ENCODE data around the gene DHX36.

Gene DHX36, protein sequence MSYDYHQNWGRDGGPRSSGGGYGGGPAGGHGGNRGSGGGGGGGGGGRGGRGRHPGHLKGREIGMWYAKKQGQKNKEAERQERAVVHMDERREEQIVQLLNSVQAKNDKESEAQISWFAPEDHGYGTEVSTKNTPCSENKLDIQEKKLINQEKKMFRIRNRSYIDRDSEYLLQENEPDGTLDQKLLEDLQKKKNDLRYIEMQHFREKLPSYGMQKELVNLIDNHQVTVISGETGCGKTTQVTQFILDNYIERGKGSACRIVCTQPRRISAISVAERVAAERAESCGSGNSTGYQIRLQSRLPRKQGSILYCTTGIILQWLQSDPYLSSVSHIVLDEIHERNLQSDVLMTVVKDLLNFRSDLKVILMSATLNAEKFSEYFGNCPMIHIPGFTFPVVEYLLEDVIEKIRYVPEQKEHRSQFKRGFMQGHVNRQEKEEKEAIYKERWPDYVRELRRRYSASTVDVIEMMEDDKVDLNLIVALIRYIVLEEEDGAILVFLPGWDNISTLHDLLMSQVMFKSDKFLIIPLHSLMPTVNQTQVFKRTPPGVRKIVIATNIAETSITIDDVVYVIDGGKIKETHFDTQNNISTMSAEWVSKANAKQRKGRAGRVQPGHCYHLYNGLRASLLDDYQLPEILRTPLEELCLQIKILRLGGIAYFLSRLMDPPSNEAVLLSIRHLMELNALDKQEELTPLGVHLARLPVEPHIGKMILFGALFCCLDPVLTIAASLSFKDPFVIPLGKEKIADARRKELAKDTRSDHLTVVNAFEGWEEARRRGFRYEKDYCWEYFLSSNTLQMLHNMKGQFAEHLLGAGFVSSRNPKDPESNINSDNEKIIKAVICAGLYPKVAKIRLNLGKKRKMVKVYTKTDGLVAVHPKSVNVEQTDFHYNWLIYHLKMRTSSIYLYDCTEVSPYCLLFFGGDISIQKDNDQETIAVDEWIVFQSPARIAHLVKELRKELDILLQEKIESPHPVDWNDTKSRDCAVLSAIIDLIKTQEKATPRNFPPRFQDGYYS

GRCh38 chr3:154323891-154324738 lies at the start of gene DHX36:
DHX36 (minus strand) TSS chr3:154324487; CDS start chr3:154324416, 71 bp downstream.
- DNase-seq: peak; percentile 91 to 93

DNA sequence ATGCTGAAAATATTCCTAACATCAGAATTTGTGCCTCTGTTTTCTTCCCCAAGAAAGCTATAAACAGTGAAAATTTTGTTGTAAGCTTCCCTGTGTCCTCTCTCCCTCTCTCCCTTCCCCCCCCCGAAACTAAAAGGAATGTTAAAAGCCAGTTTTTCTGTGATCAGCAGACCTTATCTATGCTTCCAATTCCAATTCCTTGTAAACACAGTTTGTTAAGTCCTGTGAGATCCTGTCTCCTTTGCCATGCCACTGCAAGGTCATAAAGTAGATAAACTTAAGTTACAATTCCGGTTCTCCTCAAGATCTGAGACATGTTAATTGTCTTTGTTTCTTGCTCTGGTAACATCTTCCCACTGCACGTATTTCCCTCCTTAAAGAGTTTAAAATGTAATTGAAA lies 42.9 kb upstream of the DHX36 start:
- DNase-seq: no peak

- DNase-seq: no peak
These were observed 40.6 kb upstream of the DHX36 start for GRCh38 chr3:154364849-154365248.

- DNase-seq: no peak
These were observed 36.8 kb upstream of the DHX36 start for GRCh38 chr3:154361099-154361498.

GRCh38 chr3:154356009-154356408 lies 31.7 kb upstream of the DHX36 start:
- DNase-seq: no peak

DNA sequence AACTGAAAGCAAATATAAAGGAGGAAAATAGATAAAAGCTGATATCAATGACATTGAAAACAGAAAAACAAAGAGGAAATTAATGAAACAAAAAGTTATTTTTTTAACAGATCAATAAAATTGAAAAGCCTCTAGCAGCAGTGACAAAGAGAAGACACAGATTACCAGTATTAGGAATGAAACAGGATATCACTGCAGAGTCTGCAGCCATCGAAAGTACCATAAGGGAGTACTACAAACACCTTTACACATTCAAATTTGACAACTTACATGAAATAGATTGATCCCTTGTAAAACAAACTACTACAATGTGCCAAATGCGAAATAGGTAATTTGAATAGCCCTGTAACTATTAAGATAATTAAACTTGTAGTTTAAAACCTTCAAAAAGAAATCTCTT lies 24.9 kb upstream of the DHX36 start:
- DNase-seq: no peak

DNA sequence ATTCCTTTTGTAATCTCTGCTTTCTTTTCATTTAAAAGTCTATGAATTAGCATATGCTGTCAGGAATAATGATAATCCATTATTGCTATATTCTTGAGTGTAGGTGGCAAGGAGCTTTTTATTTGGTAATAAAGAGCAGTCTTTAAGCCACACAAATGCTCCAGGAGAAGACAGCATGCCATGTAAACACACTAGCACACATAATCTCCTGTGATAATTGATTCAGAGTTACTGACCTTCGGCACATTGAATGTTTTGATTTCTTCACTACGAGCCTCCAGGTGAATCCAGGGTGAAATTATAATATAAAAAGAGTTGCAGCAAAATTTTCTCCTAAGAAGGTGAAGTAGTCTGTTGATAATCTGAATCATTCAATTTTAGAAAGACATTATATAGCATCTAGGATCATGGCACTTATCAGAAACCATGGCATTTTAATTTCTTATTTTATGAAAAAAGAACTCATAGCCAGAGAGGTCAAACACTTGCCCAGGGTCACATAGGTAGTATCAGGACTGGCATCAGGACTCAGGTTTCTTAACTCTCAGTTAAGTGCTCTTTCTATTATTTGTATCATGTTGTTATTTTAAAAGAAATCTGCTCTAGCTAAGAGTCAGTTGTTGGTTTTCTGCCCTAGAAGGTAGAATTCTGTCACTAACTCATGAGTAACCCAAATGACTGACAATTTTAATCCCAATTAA lies 21.3 kb upstream of the DHX36 start:
- DNase-seq: no peak

- no peak for DNase-seq
These were observed 14.3 kb upstream of the DHX36 start for GRCh38 chr3:154338570-154338969.

DNA sequence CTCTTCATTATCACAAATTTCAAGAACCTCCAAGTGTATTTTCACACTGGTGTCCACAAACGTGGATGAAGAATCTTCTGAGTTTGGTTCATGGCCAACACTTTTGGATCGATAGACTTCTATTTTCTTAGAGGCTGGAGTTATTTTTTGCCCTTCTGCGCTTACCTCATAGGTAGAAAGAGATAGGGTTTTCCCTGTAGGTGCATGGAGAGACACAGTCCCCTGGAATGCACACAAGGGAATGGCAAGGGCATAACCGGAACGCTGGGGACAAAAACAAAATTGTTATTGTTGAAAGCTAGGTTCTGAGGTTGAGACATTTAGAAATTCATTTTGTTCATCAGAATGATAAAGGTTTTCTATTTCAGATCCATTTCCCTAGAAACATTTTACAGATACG lies 13.7 kb upstream of the DHX36 start:
- DNase-seq: no peak

DNA sequence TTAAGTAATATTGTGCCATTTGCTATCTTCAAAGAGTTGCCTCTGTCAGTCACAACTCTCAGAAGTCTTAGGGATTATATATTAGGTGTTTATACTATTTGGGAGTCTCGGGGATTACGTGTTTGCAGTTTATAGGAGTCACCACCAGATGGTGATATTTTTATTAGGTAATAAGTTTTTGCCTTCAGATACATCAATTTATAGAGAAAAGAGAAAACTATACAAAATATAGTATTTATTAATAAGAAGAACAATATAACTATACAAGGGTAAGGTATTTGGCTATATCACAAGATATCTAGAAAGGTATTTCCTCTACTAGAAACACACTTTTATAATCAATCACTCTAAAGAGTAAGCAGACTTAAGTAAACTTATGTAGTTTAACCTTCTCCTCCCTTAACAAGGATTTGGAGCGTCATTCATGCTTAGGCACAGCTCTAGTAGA lies 10.7 kb upstream of the DHX36 start:
- peak in 1 of 2 donors; percentile 41 for DNase-seq

- no peak for DNase-seq
These were observed 3.6 kb upstream of the DHX36 start for GRCh38 chr3:154327871-154328270.

DNA sequence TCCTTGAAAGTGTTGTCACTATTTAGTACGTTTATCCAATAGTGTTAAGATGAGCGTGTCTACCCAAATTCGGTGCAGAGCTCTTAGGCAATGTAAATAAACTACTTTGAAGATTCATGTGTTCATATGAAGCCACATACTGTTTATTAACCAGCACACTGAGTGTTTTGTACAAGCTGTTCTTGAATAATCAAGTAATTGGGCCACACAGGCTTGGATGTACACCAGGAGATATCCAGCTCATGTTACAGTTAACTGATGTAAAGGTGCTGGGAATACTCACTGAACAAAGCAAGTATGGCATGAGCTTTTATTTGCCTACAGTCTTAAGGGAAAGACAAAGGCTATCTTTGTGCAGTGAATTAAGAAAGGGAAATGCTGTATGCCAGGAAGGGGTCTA lies 632 bp upstream of the DHX36 start:
- no peak for DNase-seq

DNA sequence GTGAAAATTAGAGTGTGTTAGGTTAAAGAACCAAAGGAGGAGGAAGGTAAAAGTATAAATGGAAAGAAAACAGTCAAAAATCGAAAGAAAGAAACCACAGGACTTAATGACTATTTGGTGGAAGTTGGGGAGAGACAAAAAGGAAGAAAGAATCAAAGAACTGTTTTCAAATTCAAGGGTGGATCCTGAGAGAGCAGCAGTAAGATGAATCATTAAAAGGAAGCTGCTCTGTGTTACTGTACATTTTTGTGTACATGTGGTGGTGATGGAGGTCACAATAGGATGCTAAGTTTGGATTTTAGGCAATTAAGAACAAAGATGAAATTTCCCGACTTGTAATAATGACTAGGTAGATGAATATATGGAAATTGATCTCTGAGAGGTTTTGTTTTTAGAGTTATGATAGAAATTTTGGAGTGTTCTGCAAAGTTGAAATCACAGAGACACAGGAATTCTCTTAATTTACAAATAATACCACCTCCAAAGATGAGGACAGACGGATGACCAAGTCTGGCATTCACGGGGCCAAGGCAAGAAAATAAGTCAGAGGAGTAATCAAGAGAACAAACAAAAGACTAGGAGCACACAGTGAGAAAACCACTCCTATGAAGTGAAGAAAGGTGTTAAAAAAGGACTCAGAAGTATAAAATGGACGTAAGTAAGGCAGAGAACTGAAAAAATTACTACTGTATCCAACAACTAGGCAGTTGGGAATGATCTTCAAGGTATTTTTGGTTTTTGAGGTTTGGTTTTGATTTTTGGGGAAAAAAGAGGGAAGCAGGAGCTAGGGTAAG lies 7.1 kb downstream of the DHX36 start:
- DNase-seq: no peak

GRCh38 chr3:154314152-154314551 lies 10.1 kb downstream of the DHX36 start:
- no peak for DNase-seq

DNA sequence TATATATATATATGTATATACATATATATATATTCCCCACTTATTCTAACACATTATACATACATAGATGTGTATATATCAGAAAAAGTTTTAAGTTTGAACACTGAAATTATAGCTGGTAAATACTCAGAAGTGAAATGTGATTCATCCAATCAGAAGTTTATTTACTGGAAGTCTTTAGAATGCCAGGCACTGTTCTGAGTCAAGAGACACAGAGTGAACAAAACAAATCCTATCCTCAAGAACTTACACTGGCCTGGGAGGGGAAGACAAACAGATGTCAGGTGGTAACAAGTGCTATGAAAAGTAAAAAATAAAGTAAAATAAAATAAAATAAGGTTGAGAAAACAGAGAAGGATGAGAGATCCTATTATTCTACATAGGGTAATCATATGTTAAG lies 13.4 kb downstream of the DHX36 start:
- no peak for DNase-seq

DNA sequence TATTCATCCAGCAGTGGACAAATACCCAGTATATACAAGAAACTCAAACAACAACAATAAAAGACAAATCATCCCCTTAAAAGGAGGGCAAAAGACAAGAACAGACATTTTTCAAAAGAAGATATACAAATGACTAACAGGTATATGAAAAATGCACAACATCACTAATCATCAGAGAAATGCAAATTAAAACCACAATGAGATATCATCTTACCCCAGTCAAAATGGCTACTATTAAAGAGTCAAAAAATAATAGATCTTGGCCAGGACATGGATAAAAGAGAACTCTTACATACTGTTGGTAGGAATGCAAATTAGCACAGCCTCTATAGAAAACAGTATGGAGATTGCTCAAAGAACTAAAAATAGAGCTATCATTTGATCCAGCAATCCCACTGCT lies 16.9 kb downstream of the DHX36 start:
- DNase-seq: no peak

DNA sequence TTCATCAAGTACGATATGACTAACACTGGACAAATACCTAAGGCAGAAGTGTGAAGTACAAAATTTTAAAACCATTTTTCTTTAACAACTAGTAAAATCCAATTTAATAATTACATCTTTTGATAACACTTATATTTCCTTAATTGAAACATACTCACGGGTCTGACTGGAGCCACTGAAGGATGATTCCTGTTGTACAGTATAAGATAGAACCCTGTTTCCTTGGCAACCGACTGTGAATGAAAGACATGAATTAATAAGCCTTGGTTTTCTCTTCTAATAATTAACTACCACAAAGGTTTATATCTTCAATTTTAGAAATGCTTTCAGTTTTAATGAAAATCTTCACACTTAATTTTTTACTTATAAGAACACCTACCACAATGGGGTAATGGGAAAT lies 19.4 kb downstream of the DHX36 start:
- DNase-seq: no peak

- no peak for DNase-seq
These were observed 20.0 kb downstream of the DHX36 start for GRCh38 chr3:154304116-154304786.

- no peak for DNase-seq
These were observed 22.7 kb downstream of the DHX36 start for GRCh38 chr3:154301561-154301960.

DNA sequence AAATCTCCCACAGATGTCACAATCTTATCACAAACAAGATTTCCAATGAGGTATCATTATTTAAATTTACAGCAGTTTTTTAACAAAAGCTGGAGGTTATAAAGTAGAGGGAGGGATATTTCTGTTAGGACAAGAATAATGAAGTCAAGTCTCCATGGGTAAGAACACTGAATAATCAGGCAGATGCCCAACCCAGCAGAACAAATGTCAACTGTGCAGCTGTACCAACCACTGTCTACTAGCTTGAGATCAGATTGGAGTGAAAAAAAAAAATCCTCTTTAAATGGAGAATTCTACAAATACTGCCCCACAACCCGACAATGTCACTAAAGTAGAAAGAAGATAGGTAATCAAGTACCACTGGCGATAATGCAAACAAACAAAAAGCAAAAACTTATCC lies 30.3 kb downstream of the DHX36 start:
- no peak for DNase-seq

DNA sequence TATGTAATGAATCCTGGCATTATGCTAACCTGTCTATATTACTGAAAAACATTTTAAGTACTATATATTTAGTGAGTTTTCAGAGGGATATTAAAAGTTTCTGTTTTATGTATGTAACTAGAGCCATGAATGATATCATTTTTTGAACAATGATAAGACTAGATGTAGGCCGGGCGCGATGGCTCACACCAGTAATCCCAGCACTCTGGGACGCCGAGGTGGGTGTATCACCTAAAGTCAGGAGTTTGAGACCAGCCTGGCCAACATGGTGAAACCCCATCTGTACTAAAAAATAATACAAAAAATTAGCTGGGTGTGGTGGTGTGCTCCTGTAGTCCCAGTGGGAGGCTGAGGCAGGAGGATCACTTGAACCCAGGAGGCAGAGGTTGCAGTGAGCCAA lies 34.1 kb downstream of the DHX36 start:
- DNase-seq: no peak

Data from CD4-positive, alpha-beta T cell treated with Interleukin-1 beta for 1 hour (primary cell).